GM06990 (cell line): Measurements from ENCODE around the gene CPTP.

Experiments
- DNase-seq: peaks from one replicate; pipeline ENCODE4 v3.0.0-alpha.2; 2011; ENCODE audit not compliant: insufficient read length; ENCODE audit errors: extremely low read depth
- H3K27me3 ChIP-seq: replicated peaks from 2 replicates; pipeline ENCODE4 v1.6.0; 2011; ENCODE audit warnings: low read length; ENCODE audit not compliant: control insufficient read depth, insufficient read depth
- H3K36me3 ChIP-seq: 2 replicates; pipeline ENCODE4 v1.5.1; 2011; ENCODE audit warnings: low read length; ENCODE audit not compliant: control insufficient read depth, insufficient read depth
- H3K4me3 ChIP-seq: replicated peaks from 2 replicates; pipeline ENCODE4 v1.5.1; 2011; ENCODE audit warnings: low read depth, mild to moderate bottlenecking, control low read depth, low read length
- CTCF ChIP-seq: IDR thresholded peaks from 2 replicates; pipeline ENCODE4 v1.5.1; 2011; ENCODE audit warnings: low read length, control low read depth, mild to moderate bottlenecking, inconsistent platforms; ENCODE audit not compliant: insufficient read depth, poor library complexity, severe bottlenecking

The CPTP gene

GRCh38 chr1:1298861-1299685 lies 25.5 kb upstream of the CPTP start:
- H3K36me3 ChIP-seq, result no peaks in the 10 kb centered on the region
- TF ChIP-seq CTCF, result no peak
- no peaks in the 10 kb centered on the region for H3K27me3 ChIP-seq
- no peak overlapping the region for H3K4me3 ChIP-seq
- no peak for DNase-seq

GRCh38 chr1:1299686-1300351 lies 24.8 kb upstream of the CPTP start:
- Histone ChIP-seq H3K4me3 (no peak overlapping the region), H3K27me3 (no peaks in the 10 kb centered on the region), H3K36me3 (no peaks in the 10 kb centered on the region)
- peak; percentile 66 for TF ChIP-seq CTCF
- no peak for DNase-seq

GRCh38 chr1:1300352-1300739 lies 24.3 kb upstream of the CPTP start:
- Histone ChIP-seq H3K4me3 (no peak overlapping the region), H3K27me3 (no peaks in the 10 kb centered on the region), H3K36me3 (no peaks in the 10 kb centered on the region)
- DNase-seq, result no peak
- no peak for TF ChIP-seq CTCF

- Histone ChIP-seq H3K27me3 (no peaks in the 10 kb centered on the region), H3K36me3 (no peaks in the 10 kb centered on the region), H3K4me3 (no peak overlapping the region)
- no peak for DNase-seq
- peak; percentile 65 for TF ChIP-seq CTCF
Measured at GRCh38 chr1:1302006-1302430, 22.6 kb upstream of the CPTP start.

GRCh38 chr1:1302951-1303509 lies 21.6 kb upstream of the CPTP start:
- no peak for DNase-seq
- H3K4me3 ChIP-seq, result no peak overlapping the region
- no peaks in the 10 kb centered on the region for H3K36me3 ChIP-seq
- TF ChIP-seq CTCF, result no peak
- H3K27me3 ChIP-seq, result no peaks in the 10 kb centered on the region
